Measurements from ENCODE around the gene CCRL2.

Gene CCRL2

DNA sequence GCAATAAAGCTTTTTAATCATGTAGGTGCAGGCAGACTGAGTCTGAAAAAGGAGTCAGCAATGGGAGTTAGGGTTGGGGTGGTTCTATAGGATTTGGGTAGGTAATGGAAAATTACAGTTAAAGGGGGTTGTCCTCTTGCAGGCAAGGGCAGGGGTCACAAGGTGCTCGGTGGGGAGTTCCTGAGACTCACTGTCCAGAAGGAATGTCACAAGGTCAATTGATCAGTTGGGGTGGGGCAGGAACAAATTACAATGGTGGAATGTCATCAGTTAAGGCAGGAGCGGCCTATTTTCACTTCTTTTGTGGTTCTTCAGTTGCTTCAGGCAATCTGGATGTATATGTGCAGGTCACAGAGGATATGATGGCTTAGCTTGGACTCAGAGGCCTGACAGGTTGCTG, 14.0 kb upstream of the CCRL2 start:
- TF ChIP-seq, protein P1, sequence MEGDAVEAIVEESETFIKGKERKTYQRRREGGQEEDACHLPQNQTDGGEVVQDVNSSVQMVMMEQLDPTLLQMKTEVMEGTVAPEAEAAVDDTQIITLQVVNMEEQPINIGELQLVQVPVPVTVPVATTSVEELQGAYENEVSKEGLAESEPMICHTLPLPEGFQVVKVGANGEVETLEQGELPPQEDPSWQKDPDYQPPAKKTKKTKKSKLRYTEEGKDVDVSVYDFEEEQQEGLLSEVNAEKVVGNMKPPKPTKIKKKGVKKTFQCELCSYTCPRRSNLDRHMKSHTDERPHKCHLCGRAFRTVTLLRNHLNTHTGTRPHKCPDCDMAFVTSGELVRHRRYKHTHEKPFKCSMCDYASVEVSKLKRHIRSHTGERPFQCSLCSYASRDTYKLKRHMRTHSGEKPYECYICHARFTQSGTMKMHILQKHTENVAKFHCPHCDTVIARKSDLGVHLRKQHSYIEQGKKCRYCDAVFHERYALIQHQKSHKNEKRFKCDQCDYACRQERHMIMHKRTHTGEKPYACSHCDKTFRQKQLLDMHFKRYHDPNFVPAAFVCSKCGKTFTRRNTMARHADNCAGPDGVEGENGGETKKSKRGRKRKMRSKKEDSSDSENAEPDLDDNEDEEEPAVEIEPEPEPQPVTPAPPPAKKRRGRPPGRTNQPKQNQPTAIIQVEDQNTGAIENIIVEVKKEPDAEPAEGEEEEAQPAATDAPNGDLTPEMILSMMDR (IDR thresholded peaks at IDR 0.05; ENCODE audit: borderline replicate concordance, insufficient read depth, low read depth, low read length): no peak
- no peak overlapping the region for H3K4me3 ChIP-seq (ENCODE audit: low read depth, low read length)

- TF ChIP-seq, protein P1 (IDR thresholded peaks at IDR 0.05; ENCODE audit: borderline replicate concordance, insufficient read depth, low read depth, low read length): no peak
- H3K4me3 ChIP-seq (ENCODE audit: low read depth, low read length): no peak overlapping the region
Measured at GRCh38 chr3:46393554-46394434, 13.3 kb upstream of the CCRL2 start.

DNA sequence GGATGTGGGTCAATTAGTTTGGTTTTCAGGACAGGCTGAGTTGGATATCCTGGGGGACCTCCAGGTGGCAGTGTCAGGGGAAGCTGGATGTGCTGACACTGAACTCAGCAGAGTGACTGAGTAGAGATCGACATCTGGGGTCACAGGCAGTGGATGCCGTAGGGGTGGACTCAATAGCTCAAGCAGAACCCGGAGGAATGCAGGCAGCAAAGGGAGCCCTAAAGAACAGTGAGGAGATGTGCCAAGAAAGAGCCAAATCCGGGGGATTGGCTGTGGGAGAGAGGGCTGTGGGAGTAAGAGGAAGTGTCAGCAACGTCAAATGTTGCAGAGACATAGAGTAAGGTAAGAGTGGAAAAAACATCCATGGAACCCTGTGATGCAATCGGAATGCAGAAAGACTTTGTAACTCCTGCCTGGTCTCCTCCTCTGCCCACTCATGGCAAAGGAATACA, 11.8 kb upstream of the CCRL2 start:
- TF ChIP-seq, protein P1 (IDR thresholded peaks at IDR 0.05; ENCODE audit: borderline replicate concordance, insufficient read depth, low read depth, low read length): peak; percentile 41
- H3K4me3 ChIP-seq (ENCODE audit: low read depth, low read length): no peak overlapping the region

- no peak overlapping the region for H3K4me3 ChIP-seq (ENCODE audit: low read depth, low read length)
- TF ChIP-seq, protein P1 (IDR thresholded peaks at IDR 0.05; ENCODE audit: borderline replicate concordance, insufficient read depth, low read depth, low read length): no peak
Measured at GRCh38 chr3:46395766-46396530, 11.1 kb upstream of the CCRL2 start.

GRCh38 chr3:46397111-46397510, 9.9 kb upstream of the CCRL2 start:
- TF ChIP-seq, protein P1 (IDR thresholded peaks at IDR 0.05; ENCODE audit: borderline replicate concordance, insufficient read depth, low read depth, low read length): no peak
- no peak overlapping the region for H3K4me3 ChIP-seq (ENCODE audit: low read depth, low read length)

- TF ChIP-seq, protein P1 (IDR thresholded peaks at IDR 0.05; ENCODE audit: borderline replicate concordance, insufficient read depth, low read depth, low read length): no peak
- no peak overlapping the region for H3K4me3 ChIP-seq (ENCODE audit: low read depth, low read length)
Measured at GRCh38 chr3:46398186-46398955, 8.7 kb upstream of the CCRL2 start.
